HG02970 (cell line): Measurements from ENCODE around the gene SLC8A2.
"Not testable (repeated sequence)": the region's sequence is repeated elsewhere in the genome, so short reads cannot be mapped to it uniquely, and the experiment has no call there.

ENCODE experiments used
- ATAC-seq: cut with Tn5 transposase; IDR thresholded peaks from one replicate; pipeline ENCODE4 v1.9.1; 2021; ENCODE audit warnings: mild to moderate bottlenecking, moderate library complexity, moderate number of reproducible peaks; ENCODE audit not compliant: unreplicated experiment, low FRiP score

The SLC8A2 gene

DNA sequence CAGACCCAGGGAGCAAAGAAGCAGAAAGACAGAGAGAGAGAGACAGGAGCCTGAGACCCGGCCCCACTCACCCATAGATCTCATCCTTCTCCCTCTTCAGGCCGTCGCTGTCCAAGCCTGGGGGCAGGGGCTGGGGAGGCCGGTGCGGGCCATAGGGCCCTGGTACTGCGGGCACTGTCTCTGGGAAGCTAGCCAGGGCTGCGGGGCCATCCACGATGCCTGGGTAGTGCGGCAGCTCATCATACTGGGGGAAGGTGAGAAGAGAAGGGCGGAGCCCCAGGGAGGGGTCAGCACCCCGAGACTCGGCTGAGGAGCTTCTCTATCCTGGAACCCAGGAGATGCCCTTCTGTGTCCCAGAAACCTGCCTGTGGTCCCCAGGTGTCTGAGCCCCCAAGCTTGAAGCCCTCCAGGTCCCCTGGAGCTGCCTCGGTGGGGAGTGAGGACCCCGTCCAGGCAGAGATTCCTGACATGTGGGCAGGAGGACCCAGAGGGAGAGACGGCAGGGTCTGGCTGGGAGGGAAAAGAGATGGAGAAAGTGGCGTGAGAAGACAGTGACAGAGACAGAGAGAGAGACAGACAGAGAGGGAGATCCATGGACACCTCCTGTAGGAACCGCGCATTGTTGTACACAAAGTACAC is 54.5 kb downstream of the SLC8A2 start:
- no peak for ATAC-seq

- no peak for ATAC-seq
Observed at GRCh38 chr19:47416643-47416985, 55.1 kb downstream of the SLC8A2 start.

GRCh38 chr19:47415953-47416642 is 55.6 kb downstream of the SLC8A2 start:
- no peak for ATAC-seq

- ATAC-seq: no peak
Observed at GRCh38 chr19:47414469-47414868, 57.2 kb downstream of the SLC8A2 start.

DNA sequence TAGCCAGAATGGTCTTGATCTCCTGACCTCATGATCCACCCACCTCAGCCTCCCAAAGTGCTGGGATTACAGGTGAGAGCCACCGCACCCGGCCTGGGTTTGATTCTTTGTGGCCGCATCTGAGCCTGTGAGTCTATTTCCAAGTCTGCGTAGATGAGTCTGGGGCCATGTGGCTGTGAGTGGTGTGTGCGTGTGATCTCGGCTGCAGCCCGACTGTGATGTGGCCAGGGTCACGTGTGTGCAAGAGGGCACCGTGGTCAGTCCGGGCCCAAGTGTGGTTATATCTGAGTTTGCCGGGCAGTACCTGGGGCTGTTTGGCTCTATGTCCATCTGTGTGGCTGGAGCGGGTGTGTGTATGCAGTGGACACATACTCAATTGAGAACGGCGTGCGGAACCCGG is 57.8 kb downstream of the SLC8A2 start:
- no peak for ATAC-seq

- ATAC-seq: not testable (repeated sequence)
Observed at GRCh38 chr19:47411696-47412095, 60.0 kb downstream of the SLC8A2 start.

DNA sequence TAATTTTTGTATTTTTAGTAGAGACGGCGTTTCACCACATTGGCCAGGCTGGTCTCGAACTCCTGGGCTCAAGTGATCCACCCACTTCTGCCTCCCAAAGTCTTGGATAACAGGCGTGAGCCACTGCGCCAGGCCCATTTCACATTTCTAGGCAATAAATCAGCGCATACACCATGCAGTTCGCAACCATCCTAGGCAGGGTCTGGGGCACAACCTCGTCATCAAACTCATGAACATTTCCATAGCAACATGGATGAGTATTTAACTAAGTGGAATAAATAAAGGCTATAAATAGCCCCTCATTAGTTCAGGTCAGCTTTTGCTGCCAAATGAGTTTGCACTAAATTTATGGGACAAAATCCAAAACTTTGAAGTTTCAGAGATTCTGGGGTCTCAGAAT is 60.6 kb downstream of the SLC8A2 start:
- no peak for ATAC-seq

DNA sequence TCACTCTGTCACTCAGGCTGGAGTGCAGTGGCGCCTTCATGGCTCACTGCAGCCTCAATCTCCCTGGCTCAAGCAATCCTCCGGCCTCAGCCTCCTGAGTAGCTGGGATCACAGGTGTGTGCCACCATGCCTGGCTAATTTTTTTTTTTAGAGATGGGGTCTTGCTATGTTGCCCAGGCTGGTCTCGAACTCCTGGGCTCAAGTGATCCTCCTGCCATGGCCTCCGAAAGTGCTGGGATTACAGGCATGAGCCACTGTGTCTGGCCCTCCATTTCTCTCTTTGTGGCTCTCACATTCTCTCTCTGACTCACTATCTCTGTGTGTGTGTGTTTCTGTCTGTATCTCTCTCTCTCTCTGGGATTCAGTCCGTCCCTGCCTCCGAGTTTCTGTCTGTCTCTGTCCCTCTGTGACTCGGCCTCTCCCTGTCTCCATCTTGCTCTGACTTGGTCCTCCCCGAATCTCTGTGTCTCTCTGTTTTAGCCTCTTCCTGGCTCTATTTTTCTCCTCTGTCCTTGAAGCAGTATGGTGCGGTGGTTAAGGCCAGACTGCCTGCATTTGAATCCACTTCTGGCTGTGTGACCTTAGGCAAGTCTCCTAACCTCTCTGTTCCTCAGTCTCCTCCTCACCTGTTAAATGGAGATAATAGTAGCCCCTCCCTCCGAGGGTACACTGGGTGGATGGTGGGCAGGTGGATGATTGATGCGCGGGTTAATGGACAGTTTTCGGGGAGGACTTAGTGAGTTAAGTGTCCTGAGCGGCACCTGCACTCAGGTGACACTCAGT is 63.3 kb downstream of the SLC8A2 start:
- ATAC-seq: no peak

DNA sequence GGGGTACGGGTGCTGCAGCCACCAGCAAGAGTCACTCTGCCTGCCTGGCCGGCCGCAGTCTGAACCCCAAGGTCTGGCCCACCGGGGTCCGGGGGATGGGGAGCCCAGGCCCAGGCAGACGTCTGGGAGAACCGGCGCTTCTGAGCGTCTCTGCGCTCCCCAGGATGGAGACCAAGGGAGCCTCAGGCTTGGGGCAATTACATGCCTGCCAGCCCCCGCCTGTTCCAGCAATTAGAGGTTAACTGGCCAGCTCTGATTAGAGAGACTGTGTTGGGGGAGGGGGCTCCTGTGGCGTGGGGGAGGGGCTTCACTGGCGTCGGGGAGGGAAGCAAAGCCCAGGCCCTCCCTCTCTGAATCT is 64.3 kb downstream of the SLC8A2 start:
- no peak for ATAC-seq

DNA sequence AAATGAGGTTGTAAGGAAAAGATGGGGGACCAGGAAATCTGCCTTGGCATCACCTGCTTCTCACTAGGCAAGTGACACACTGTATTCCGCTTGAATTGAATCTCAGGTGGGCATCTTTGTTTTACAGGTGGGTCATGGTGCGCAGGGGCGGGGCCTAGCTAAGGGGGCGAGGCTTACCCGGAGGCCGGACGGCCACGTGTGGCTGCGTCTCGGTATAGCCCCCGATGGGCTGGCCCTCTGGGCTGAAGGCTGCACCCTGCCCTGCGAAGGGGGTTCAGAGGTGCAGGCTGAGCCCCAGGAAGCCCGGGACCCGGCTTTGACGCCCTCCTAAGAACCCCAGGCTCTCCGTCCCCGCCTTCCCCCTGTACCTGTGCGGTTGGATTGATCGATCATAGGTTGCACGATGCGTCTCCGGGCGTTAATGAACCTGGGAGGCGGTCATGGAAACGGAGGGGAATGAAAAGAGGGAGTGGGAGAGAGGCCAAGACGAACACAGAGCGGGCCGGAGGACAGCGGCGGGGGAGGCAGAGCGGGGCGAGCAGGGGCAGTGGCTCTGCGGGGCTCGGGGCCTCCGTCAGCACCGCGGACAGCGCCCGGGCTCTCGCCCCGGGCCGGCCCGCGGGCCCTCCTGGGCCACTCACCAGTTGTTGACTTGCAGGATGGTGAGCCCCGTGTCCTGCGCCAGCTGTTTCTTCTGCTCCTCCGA is 64.8 kb downstream of the SLC8A2 start:
- ATAC-seq: no peak

- no peak for ATAC-seq
Observed at GRCh38 chr19:47405854-47406417, 65.8 kb downstream of the SLC8A2 start.

DNA sequence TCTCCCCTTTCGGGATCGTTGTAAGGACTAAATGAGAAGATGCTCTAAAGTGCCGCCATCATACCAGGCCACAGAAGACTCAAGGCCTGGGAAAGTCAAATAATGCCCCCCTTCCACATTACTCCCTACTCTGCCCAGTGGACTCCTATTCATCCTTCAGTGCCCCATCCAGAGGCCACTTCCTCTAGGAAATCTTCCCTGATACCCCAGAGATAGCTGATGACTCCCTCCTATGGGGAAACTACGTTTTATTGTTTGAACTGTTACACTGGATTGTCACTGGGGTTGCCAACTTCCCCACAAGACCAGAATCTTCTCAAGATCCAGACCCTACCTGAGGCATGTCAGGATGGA is 66.5 kb downstream of the SLC8A2 start:
- ATAC-seq: no peak

- no peak for ATAC-seq
Observed at GRCh38 chr19:47404334-47405196, 67.1 kb downstream of the SLC8A2 start.

- no peak for ATAC-seq
Observed at GRCh38 chr19:47402504-47402903, 69.2 kb downstream of the SLC8A2 start.

GRCh38 chr19:47398707-47399597 is 72.7 kb downstream of the SLC8A2 start:
- no peak for ATAC-seq

GRCh38 chr19:47391510-47392223 is 80.0 kb downstream of the SLC8A2 start:
- no peak for ATAC-seq

DNA sequence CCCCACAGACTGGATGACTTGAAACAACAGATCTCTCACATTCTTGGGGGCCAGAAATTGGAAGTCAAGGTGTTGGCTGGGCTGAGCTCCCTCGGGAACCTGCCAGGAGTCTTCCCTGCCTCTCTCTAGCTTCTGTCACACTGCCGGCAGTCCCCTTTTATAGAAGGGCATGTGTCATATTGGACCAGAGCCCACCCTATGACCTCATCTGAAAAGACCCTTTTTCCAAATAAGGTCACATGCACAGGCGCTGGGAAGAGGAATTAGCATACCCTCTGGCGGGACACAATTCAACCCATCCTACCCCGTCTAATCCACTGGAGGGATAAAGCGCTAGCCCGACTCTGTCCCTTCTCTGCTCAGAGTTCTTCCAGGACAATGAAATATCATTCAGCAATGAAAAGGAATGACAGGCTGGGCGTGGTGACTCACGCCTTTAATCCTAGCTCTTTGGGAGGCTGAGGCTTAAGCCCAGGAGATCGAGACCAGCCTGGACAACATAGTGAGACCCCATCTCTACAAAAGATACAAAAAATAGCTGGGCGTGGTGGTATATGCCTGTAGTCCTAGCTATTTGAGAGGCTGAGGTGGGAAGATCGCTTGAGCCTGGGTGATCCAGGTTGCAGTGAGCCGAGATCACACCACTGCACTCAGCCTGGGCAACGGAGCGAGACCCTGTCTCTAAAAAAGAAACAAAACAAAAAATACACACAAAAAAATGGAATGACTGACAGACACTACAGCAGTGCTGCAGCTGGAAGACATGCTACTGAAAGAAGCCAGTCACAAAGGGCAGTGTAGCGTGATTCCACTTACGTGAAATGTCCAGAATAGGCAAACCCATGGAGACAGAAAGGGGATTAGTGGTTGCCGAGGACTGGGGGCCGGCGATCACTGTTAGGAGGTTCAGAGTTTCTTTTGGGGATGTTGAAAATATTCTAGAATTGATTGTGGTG is 80.9 kb downstream of the SLC8A2 start:
- ATAC-seq: no peak
